Spleen (tissue), 11 donors: ENCODE data around the gene RPL41. TPM values are rescaled to one million over a fixed set of nuclear protein-coding genes. Genes with fewer than 3 reads are reported as not detected.

Experiments
- DNase-seq: peaks from one replicate; pipeline ENCODE4 v3.0.0-alpha.2; 2020
- H3K27ac ChIP-seq, 8 donors: fragments of 200-600 bp; sonication (generic) in 7 of 8; 1 replicate in 4 of 8; 2 replicates in 4 of 8; pipeline versions ENCODE4 v1.5.0 to v1.8.0; 2016 to 2021; ENCODE audit warnings: inconsistent platforms in 4 of 8, mild to moderate bottlenecking in 4 of 8, moderate library complexity in 1 of 8
- H3K27me3 ChIP-seq, 7 donors: fragments of 200-600 bp; sonication (generic) in 6 of 7; replicated peaks in 1 of 7; 1 replicate in 4 of 7; 2 replicates in 3 of 7; pipeline versions ENCODE4 v1.5.0 to v1.8.0; 2016 to 2021; ENCODE audit warnings: inconsistent platforms in 3 of 7, mild to moderate bottlenecking in 1 of 7
- H3K36me3 ChIP-seq, 6 donors: fragments of 200-600 bp; sonication (generic) in 5 of 6; 1 replicate in 4 of 6; 2 replicates in 2 of 6; pipeline versions ENCODE4 v1.5.0 to v1.8.0; 2016 to 2021; ENCODE audit warnings: inconsistent platforms in 2 of 6
- H3K4me1 ChIP-seq, 6 donors: fragments of 200-600 bp; sonication (generic) in 5 of 6; 1 replicate in 3 of 6; 2 replicates in 3 of 6; pipeline versions ENCODE4 v1.5.0 to v1.8.0; 2016 to 2021; ENCODE audit warnings: inconsistent platforms in 3 of 6
- H3K4me3 ChIP-seq, 8 donors: fragments of 200-600 bp; sonication (generic) in 7 of 8; 1 replicate in 4 of 8; 2 replicates in 4 of 8; pipeline versions ENCODE4 v1.5.0 to v1.8.0; 2016 to 2021; ENCODE audit warnings: inconsistent platforms in 4 of 8, mild to moderate bottlenecking in 4 of 8, moderate library complexity in 2 of 8
- H3K9me3 ChIP-seq, 8 donors: fragments of 200-600 bp; sonication (generic) in 7 of 8; 1 replicate in 4 of 8; 2 replicates in 4 of 8; pipeline versions ENCODE4 v1.5.0 to v1.8.0; 2016 to 2021; ENCODE audit warnings: inconsistent platforms in 4 of 8
- POLR2A ChIP-seq, 3 donors: fragments of 450-650 bp; IDR thresholded peaks; one replicate each; pipeline ENCODE4 v1.5.1; 2017; ENCODE audit warnings: antibody characterized with exemption in 3 of 3, mild to moderate bottlenecking in 1 of 3
- POLR2AphosphoS5 ChIP-seq, 3 donors: sonication (generic); formaldehyde crosslinking; IDR thresholded peaks; one replicate each; pipeline ENCODE4 v1.5.1; 2017; ENCODE audit warnings: antibody characterized with exemption in 3 of 3
- WGBS, 5 donors: extraction: QIAGEN DNeasy Blood & Tissue Kit in 3 of 5; methylation state at CpG; one replicate each; pipeline versions ENCODE4 v1.1.5 to v1.1.7; 2013 to 2018; 5-methylcytosine and 5-hydroxymethylcytosine counted together
- intact Hi-C: fragments of 100-400 bp; cut with DNase I; formaldehyde crosslinking; loops from one replicate; pipeline ENCODE4 v1.15.0; 2023; ENCODE audit warnings: low total_unique reads
- polyA plus RNA-seq, 3 donors: library from polyadenylated mRNA; stranded (reverse); fragments of 200-250 nt; gene quantifications; one replicate each; pipeline ENCODE4 v1.2.1, GENCODE V29; 2013
- total RNA-seq, 7 donors: library from RNA; depleted of rRNA in 3 of 7; stranded (reverse); fragments of >200 nt in 3 of 7; fragmentation: NEBNext Ultra II Directional in 4 of 7; extraction: Animal tissue kit (Norgen Biotek cat#: 25700) in 4 of 7; gene quantifications; one replicate each; pipeline versions ENCODE4 v1.1.0 to v1.2.1, GENCODE V29; 2016 to 2021
- TF ChIP-seq, protein P1 (sequence below), 11 experiments: fragments of 200-600 bp in 7 of 11; fragments of 450-650 bp in 4 of 11; sonication (generic) in 4 of 11; IDR thresholded peaks in 8 of 11; conservative IDR thresholded peaks in 3 of 11; 1 replicate in 7 of 11; 2 replicates in 4 of 11; pipeline versions ENCODE4 v1.4.0 to v1.8.0; 2016 to 2021; ENCODE audit warnings: antibody characterized with exemption in 11 of 11, inconsistent platforms in 4 of 11, mild to moderate bottlenecking in 1 of 11
- donor health status: healthy with polysubstance abuse.
- donor health status: DM: no; HTN: no; CAD: no; lungs with moderate emphysema.
- donor health status: DM: no; HTN: no; CAD: no.
- donor health status: Bipolar disorder and iron deficiency.
- donor health status: healthy.
- donor health status: DM: no; HTN: no; CAD: no.
- donor health status: DM: yes; HTN: yes; CAD: no.

RPL41 gene
- total and polyA plus RNA-seq, 10 donors, result 2,138 to 9,352 (median 2,800) TPM

- H3K27ac ChIP-seq, result peak overlapping the region; percentile 87 to 99 (median 95)
- H3K36me3 ChIP-seq, result peaks cover 0 to 31% (median 29%) of the 10 kb centered on the region in 6 donors
- H3K9me3 ChIP-seq, result no peaks in the 10 kb centered on the region
- H3K27me3 ChIP-seq, result no peaks in the 10 kb centered on the region
- peak; percentile 88 for DNase-seq
- peaks cover 22 to 75% (median 62%) of the 10 kb centered on the region in 6 donors for H3K4me1 ChIP-seq
- peak overlapping the region; percentile 66 to 88 (median 71) for H3K4me3 ChIP-seq
- WGBS, 5 donors, result 5 to 8% (median 6%) methylated on average over 43 to 45 of the region's 45 CpGs
- TF ChIP-seq, protein P1, sequence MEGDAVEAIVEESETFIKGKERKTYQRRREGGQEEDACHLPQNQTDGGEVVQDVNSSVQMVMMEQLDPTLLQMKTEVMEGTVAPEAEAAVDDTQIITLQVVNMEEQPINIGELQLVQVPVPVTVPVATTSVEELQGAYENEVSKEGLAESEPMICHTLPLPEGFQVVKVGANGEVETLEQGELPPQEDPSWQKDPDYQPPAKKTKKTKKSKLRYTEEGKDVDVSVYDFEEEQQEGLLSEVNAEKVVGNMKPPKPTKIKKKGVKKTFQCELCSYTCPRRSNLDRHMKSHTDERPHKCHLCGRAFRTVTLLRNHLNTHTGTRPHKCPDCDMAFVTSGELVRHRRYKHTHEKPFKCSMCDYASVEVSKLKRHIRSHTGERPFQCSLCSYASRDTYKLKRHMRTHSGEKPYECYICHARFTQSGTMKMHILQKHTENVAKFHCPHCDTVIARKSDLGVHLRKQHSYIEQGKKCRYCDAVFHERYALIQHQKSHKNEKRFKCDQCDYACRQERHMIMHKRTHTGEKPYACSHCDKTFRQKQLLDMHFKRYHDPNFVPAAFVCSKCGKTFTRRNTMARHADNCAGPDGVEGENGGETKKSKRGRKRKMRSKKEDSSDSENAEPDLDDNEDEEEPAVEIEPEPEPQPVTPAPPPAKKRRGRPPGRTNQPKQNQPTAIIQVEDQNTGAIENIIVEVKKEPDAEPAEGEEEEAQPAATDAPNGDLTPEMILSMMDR (IDR thresholded peaks at IDR 0.05 in 8 of 11, conservative IDR thresholded peaks at IDR 0.05 in 3 of 11), result peak; percentile 57 to 81 (median 73)
- TF ChIP-seq POLR2A (IDR thresholded peaks at IDR 0.05), result peak in 1 of 3 donors; percentile 58
- TF ChIP-seq POLR2AphosphoS5 (IDR thresholded peaks at IDR 0.05), result peak in 2 of 3 donors; percentile 58 to 68
- intact Hi-C loops, result no loop called here
Observed at GRCh38 chr12:56157201-56158028, 41.0 kb downstream of the RPL41 start.

DNA sequence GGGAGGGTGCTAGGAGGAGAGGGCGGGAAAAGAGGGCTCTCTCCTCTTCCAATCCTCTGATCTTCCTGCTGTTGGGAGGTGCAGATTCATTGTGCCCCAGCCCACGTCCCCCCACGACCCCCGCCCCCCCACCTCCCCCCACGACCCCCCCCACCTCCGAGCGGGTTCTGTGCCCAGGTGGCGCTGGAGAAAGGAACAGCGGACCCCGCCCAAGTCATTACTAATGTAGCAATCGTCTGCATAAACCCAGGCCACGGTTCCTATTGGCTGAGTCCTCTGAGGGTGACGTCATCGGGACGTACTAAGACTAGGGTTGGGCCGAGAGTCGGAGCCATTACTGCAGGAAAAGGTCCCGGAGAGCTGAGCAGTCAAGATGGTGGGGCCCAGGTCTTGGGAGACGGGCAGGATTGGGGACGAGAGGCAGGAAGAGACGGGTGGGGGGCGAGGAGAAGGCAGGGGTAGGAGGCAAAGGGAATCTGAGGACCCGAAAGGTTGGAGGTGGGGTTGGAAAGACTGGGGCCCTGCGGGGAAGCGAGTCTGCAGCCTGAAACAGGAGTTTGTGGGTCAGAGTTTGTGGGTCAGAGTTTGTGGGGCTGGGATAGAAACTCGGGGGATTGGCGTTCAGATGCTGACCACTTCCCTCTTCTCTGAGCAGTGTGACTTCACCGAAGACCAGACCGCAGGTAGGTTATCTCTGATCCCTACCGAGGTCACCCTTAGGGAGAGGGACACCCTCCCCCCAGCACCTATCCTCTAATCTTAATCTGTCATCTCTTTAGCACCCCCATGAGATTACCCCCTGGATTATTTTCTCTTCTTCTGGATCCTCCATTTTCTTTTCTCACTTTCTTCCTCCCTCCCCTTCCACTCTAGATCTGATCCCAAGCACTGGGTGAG, 41.8 kb downstream of the RPL41 start, which contains the start of gene MYL6:
Gene MYL6, plus strand, starts transcription at position 331 of the 897 bp plus-strand sequence. Its CDS starts 43 bp downstream, at position 374.
- H3K9me3 ChIP-seq, result no peaks in the 10 kb centered on the region
- intact Hi-C loops, result no loop called here
- peak; percentile 97 for DNase-seq
- H3K27ac ChIP-seq, result peak within 1 kb of the TSS; percentile 87 to 99 (median 95)
- peak within 1 kb of the TSS; percentile 66 to 88 (median 71) for H3K4me3 ChIP-seq
- peak; percentile 90 to 98 (median 97) for TF ChIP-seq POLR2A (IDR thresholded peaks at IDR 0.05)
- TF ChIP-seq, protein P1 (IDR thresholded peaks at IDR 0.05 in 8 of 11, conservative IDR thresholded peaks at IDR 0.05 in 3 of 11), result peak in 1 of 11 experiments; percentile 7
- TF ChIP-seq POLR2AphosphoS5 (IDR thresholded peaks at IDR 0.05), result peak; percentile 90 to 100 (median 98)
- no peaks in the 10 kb centered on the region for H3K27me3 ChIP-seq
- WGBS, 5 donors, result 0 to 1% (median 1%) methylated on average over 25 to 30 of the region's 30 CpGs
- peaks cover 22 to 75% (median 58%) of the 10 kb centered on the region in 6 donors for H3K4me1 ChIP-seq
- peaks cover 0 to 40% (median 38%) of the 10 kb centered on the region in 6 donors for H3K36me3 ChIP-seq

DNA sequence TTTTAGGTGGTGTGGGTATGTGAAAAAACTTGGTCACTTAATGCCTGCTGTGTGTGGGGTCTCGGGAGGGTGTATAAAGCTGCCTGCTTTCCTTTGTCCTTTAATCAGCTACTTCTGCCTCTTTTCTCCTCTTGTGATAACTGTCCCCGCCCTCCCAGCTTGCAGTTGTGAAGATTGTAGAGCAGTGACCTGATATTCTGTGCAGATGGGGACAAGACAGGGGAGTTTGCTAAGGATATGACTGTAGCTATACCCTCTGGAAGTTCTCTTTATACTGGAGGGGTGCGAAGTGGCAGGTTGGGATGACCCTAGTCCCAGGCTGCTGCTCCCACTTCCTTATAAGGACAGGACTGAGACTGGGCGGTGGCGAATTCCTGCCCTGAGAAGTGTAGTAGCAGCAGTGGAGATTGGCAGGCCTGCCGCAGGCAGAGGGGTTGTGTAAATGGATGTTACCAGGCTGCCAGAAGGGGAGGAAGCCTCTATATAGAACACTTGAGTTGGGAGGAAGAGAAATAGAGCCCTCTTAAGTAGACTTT, 42.6 kb downstream of the RPL41 start:
- Histone ChIP-seq H3K27ac (peak overlapping the region; percentile 87 to 99 (median 95)), H3K27me3 (no peaks in the 10 kb centered on the region), H3K36me3 (peaks cover 0 to 47% (median 45%) of the 10 kb centered on the region in 6 donors), H3K4me1 (peaks cover 22 to 71% (median 53%) of the 10 kb centered on the region in 6 donors), H3K9me3 (no peaks in the 10 kb centered on the region), H3K4me3 (peak overlapping the region; percentile 66 to 88 (median 71))
- intact Hi-C loops, result no loop called here
- DNase-seq, result peak; percentile 86
- peak in 2 of 3 donors; percentile 67 to 79 for TF ChIP-seq POLR2AphosphoS5 (IDR thresholded peaks at IDR 0.05)
- TF ChIP-seq, protein P1 (IDR thresholded peaks at IDR 0.05 in 8 of 11, conservative IDR thresholded peaks at IDR 0.05 in 3 of 11), result no peak
- peak in 1 of 3 donors; percentile 49 for TF ChIP-seq POLR2A (IDR thresholded peaks at IDR 0.05)
- WGBS, 5 donors, result 0 to 3% (median 1%) methylated on average over 6 of the region's 6 CpGs
